ENCODE data around the gene PPP3CB. TPM values are rescaled to one million over a fixed set of nuclear protein-coding genes. Genes with fewer than 3 reads are reported as not detected.

The PPP3CB gene
- total and polyA plus RNA-seq, 9 donors = 31.2 to 78.2 (median 55.0) TPM

GRCh38 chr10:73506074-73506473, 10.2 kb upstream of the PPP3CB start:
- Histone ChIP-seq H3K4me3 (no peak overlapping the region), H3K27me3 (no peaks in the 10 kb centered on the region), H3K4me1 (ENCODE audit: insufficient read depth) (no peaks in the 10 kb centered on the region), H3K27ac (no peak overlapping the region), H3K9me3 (no peaks in the 10 kb centered on the region), H3K36me3 (no peaks in the 10 kb centered on the region)
- intact Hi-C loops (cut with DNase I) = no loop called here
- TF ChIP-seq EP300 (IDR thresholded peaks at IDR 0.05) (no peak), POLR2A (IDR thresholded peaks at IDR 0.05) (no peak)
- no peak for DNase-seq

- H3K27me3 ChIP-seq = no peaks in the 10 kb centered on the region
- DNase-seq = no peak
- H3K9me3 ChIP-seq = no peaks in the 10 kb centered on the region
- H3K27ac ChIP-seq = no peak overlapping the region
- no peaks in the 10 kb centered on the region for H3K4me1 ChIP-seq (ENCODE audit: insufficient read depth)
- H3K4me3 ChIP-seq = no peak overlapping the region
- 94 to 100% (median 98%) methylated on average over 1 of the region's 1 CpG for WGBS, 3 donors
- TF ChIP-seq CTCF (IDR thresholded peaks at IDR 0.05) (no peak), POLR2A (IDR thresholded peaks at IDR 0.05) (no peak), EP300 (IDR thresholded peaks at IDR 0.05) (no peak)
- no peaks in the 10 kb centered on the region for H3K36me3 ChIP-seq
- intact Hi-C loops (cut with DNase I) = no loop called here
Measured at GRCh38 chr10:73503037-73503436, 7.2 kb upstream of the PPP3CB start.

GRCh38 chr10:73501651-73502050, 5.8 kb upstream of the PPP3CB start:
- no peak for TF ChIP-seq POLR2A (IDR thresholded peaks at IDR 0.05)
- TF ChIP-seq EP300 (IDR thresholded peaks at IDR 0.05) = no peak
- no peak for TF ChIP-seq CTCF (IDR thresholded peaks at IDR 0.05)
- H3K27me3 ChIP-seq = no peaks in the 10 kb centered on the region
- no peak overlapping the region for H3K27ac ChIP-seq
- no peak overlapping the region for H3K4me3 ChIP-seq
- H3K36me3 ChIP-seq = no peaks in the 10 kb centered on the region
- no peak for DNase-seq
- no peaks in the 10 kb centered on the region for H3K9me3 ChIP-seq
- H3K4me1 ChIP-seq (ENCODE audit: insufficient read depth) = peaks cover under 1% of the 10 kb centered on the region
- intact Hi-C loops (cut with DNase I) = no loop called here

GRCh38 chr10:73497623-73498022, 1.8 kb upstream of the PPP3CB start:
- Histone ChIP-seq H3K4me1 (ENCODE audit: insufficient read depth) (peaks cover 6% of the 10 kb centered on the region), H3K36me3 (no peaks in the 10 kb centered on the region), H3K9me3 (no peaks in the 10 kb centered on the region), H3K27me3 (no peaks in the 10 kb centered on the region), H3K4me3 (no peak overlapping the region), H3K27ac (no peak overlapping the region)
- intact Hi-C loops (cut with DNase I) = no loop called here
- TF ChIP-seq EP300 (IDR thresholded peaks at IDR 0.05) = no peak
- no peak for TF ChIP-seq POLR2A (IDR thresholded peaks at IDR 0.05)
- TF ChIP-seq CTCF (IDR thresholded peaks at IDR 0.05) = no peak
- 81 to 83% (median 83%) methylated on average over 2 of the region's 2 CpGs for WGBS, 3 donors
- no peak for DNase-seq

- TF ChIP-seq CTCF (IDR thresholded peaks at IDR 0.05) (no peak), POLR2A (IDR thresholded peaks at IDR 0.05) (peak; percentile 20)
- H3K27ac ChIP-seq = peak overlapping the region; percentile 87 to 95
- 0 to 1% (median 0%) methylated on average over 43 to 55 of the region's 55 CpGs for WGBS, 3 donors
- H3K27me3 ChIP-seq = no peaks in the 10 kb centered on the region
- no peaks in the 10 kb centered on the region for H3K36me3 ChIP-seq
- peak overlapping the region; percentile 56 for H3K4me3 ChIP-seq
- no peaks in the 10 kb centered on the region for H3K9me3 ChIP-seq
- intact Hi-C loops (cut with DNase I) = no loop called here
- H3K4me1 ChIP-seq (ENCODE audit: insufficient read depth) = peaks cover 6% of the 10 kb centered on the region
- peak; percentile 74 to 83 (median 76) for DNase-seq
Measured at GRCh38 chr10:73495226-73495883, 469 bp downstream of the PPP3CB start.

All from ovary (tissue), 9 donors.